ENCODE measurements around the gene STON1.

STON1 gene

GRCh38 chr2:48534781-48535180, 4.8 kb downstream of the STON1 start:
- TF ChIP-seq CTCF (IDR thresholded peaks at IDR 0.05; ENCODE audit: low read length) (no peak), EZH2phosphoT487 (IDR thresholded peaks at IDR 0.05; ENCODE audit: low read length) (no peak), EZH2 (optimal IDR thresholded peaks at IDR 0.05; ENCODE audit: low read depth, low read length) (no peak)
- no peaks in the 10 kb centered on the region for H3K9me3 ChIP-seq (replicated peaks; ENCODE audit: insufficient read depth, low read length)
- H2AFZ ChIP-seq (ENCODE audit: low read length) = no peak overlapping the region
- H3K79me2 ChIP-seq (ENCODE audit: low read length) = no peaks in the 10 kb centered on the region
- H3K27me3 ChIP-seq (replicated peaks; ENCODE audit: insufficient read depth, low read length) = no peaks in the 10 kb centered on the region
- no peak overlapping the region for H3K9ac ChIP-seq (ENCODE audit: low read length)
- no peak overlapping the region for H3K27ac ChIP-seq (ENCODE audit: low read length)
- no peaks in the 10 kb centered on the region for H3F3A ChIP-seq (ENCODE audit: insufficient read depth, low read length)
- H3K9me2 ChIP-seq (replicated peaks; ENCODE audit: insufficient read depth, low read length) = no peaks in the 10 kb centered on the region
- H3K4me2 ChIP-seq (ENCODE audit: low read depth, low read length) = no peak overlapping the region
- H4K20me1 ChIP-seq (ENCODE audit: insufficient read depth, low read length) = no peaks in the 10 kb centered on the region
- no peak for DNase-seq
- no peaks in the 10 kb centered on the region for H3K4me1 ChIP-seq (ENCODE audit: low read length)
- no peak overlapping the region for H3K4me3 ChIP-seq (ENCODE audit: low read length)
- no peaks in the 10 kb centered on the region for H3K36me3 ChIP-seq (replicated peaks; ENCODE audit: insufficient read depth, low read length)

- no peak for DNase-seq
- H3K9me2 ChIP-seq (replicated peaks; ENCODE audit: insufficient read depth, low read length) = no peaks in the 10 kb centered on the region
- no peaks in the 10 kb centered on the region for H3K27me3 ChIP-seq (replicated peaks; ENCODE audit: insufficient read depth, low read length)
- no peak for TF ChIP-seq EZH2phosphoT487 (IDR thresholded peaks at IDR 0.05; ENCODE audit: low read length)
- no peak for TF ChIP-seq CTCF (IDR thresholded peaks at IDR 0.05; ENCODE audit: low read length)
- TF ChIP-seq EZH2 (optimal IDR thresholded peaks at IDR 0.05; ENCODE audit: low read depth, low read length) = no peak
- no peak overlapping the region for H3K27ac ChIP-seq (ENCODE audit: low read length)
- no peak overlapping the region for H3K4me3 ChIP-seq (ENCODE audit: low read length)
- no peaks in the 10 kb centered on the region for H3K36me3 ChIP-seq (replicated peaks; ENCODE audit: insufficient read depth, low read length)
- H3K9ac ChIP-seq (ENCODE audit: low read length) = no peak overlapping the region
- no peaks in the 10 kb centered on the region for H3K9me3 ChIP-seq (replicated peaks; ENCODE audit: insufficient read depth, low read length)
- no peak overlapping the region for H3K4me2 ChIP-seq (ENCODE audit: low read depth, low read length)
- no peak overlapping the region for H2AFZ ChIP-seq (ENCODE audit: low read length)
- H3K79me2 ChIP-seq (ENCODE audit: low read length) = no peaks in the 10 kb centered on the region
- H4K20me1 ChIP-seq (ENCODE audit: insufficient read depth, low read length) = no peaks in the 10 kb centered on the region
- no peaks in the 10 kb centered on the region for H3F3A ChIP-seq (ENCODE audit: insufficient read depth, low read length)
- no peaks in the 10 kb centered on the region for H3K4me1 ChIP-seq (ENCODE audit: low read length)
Measured at GRCh38 chr2:48540237-48540935, 10.4 kb downstream of the STON1 start.

- H4K20me1 ChIP-seq (ENCODE audit: insufficient read depth, low read length) = no peaks in the 10 kb centered on the region
Measured at GRCh38 chr2:48541666-48542389, 11.9 kb downstream of the STON1 start.

More at GRCh38 chr2:48541666-48542389, 11.9 kb downstream of the STON1 start:
- no peak for DNase-seq
- no peaks in the 10 kb centered on the region for H3F3A ChIP-seq (ENCODE audit: insufficient read depth, low read length)
- H3K79me2 ChIP-seq (ENCODE audit: low read length) = no peaks in the 10 kb centered on the region
- H3K4me3 ChIP-seq (ENCODE audit: low read length) = no peak overlapping the region
- no peaks in the 10 kb centered on the region for H3K36me3 ChIP-seq (replicated peaks; ENCODE audit: insufficient read depth, low read length)
- no peaks in the 10 kb centered on the region for H3K27me3 ChIP-seq (replicated peaks; ENCODE audit: insufficient read depth, low read length)
- TF ChIP-seq EZH2 (optimal IDR thresholded peaks at IDR 0.05; ENCODE audit: low read depth, low read length) (no peak), CTCF (IDR thresholded peaks at IDR 0.05; ENCODE audit: low read length) (no peak), EZH2phosphoT487 (IDR thresholded peaks at IDR 0.05; ENCODE audit: low read length) (no peak)
- no peak overlapping the region for H2AFZ ChIP-seq (ENCODE audit: low read length)
- H3K9me3 ChIP-seq (replicated peaks; ENCODE audit: insufficient read depth, low read length) = no peaks in the 10 kb centered on the region
- H3K9ac ChIP-seq (ENCODE audit: low read length) = no peak overlapping the region
- no peak overlapping the region for H3K27ac ChIP-seq (ENCODE audit: low read length)
- H3K4me1 ChIP-seq (ENCODE audit: low read length) = no peaks in the 10 kb centered on the region
- H3K9me2 ChIP-seq (replicated peaks; ENCODE audit: insufficient read depth, low read length) = no peaks in the 10 kb centered on the region
- H3K4me2 ChIP-seq (ENCODE audit: low read depth, low read length) = no peak overlapping the region

Measured in MM.1S (cell line).